ENCODE measurements around the gene ABCA1.

ABCA1 gene

DNA sequence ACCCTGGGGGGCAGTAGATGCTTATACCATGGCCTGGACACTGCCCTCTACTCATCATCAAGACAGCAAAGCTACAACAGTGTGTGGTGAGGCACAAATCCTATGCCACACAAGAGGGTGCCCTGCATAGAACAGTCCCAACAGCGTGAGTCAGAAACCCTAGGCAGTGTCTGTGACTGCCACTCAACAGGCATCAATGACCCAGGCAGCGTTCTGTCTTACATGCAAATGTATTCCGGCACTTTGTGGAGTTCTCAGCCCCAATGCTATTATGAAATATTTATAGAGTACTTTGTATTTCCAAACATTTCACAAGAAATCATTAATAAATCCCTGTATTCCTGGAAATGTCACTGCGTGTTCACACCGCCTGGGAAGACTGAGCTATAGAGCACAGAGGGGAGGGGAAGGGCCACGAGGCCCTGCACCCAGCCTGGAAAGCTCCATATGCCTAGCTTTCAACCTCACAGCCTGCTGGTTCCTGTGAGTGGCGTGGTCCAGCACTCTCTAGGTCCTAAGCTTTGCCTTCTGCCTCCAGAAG lies 86.3 kb downstream of the ABCA1 start:
- DNase-seq (ENCODE audit: low read depth): no peak

DNA sequence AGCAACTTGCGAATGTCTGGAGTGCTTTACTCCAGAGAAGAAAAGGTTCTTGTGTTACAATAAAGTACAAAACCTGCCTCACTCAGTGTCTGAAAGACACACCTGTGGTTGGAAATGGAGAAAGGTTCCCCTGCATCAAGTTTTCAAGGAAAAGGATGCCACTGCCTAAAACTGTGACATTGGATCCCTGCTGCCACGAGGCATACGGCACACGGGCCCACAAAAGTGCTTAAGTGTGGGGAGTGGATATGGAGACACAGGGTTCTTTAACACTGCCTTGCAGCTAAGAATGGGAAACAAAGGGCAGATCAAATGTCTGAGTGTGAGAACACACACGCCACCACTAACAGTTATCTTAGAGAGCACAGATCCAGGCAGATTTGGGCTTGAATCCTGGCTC lies 89.0 kb downstream of the ABCA1 start:
- DNase-seq (ENCODE audit: low read depth): no peak

DNA sequence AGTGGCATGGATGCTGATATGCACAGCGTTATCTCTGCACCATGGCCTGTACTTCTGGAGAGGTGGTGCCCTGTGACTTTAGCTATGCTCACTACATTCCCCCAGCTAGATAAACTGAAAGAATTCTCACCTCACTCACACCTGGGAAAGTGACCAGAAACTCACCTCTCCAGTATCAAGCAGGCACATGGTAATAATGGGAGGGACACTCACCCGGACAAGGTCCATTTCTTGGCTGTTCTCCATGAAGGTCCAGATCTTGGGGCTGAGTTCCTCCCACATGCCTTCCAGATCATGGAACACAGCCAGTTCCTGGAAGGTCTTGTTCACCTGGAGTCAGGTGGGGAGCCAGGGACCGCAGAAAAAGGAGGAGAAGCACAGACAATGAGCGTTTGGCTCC lies 91.2 kb downstream of the ABCA1 start:
- no peak for DNase-seq (ENCODE audit: low read depth)

DNA sequence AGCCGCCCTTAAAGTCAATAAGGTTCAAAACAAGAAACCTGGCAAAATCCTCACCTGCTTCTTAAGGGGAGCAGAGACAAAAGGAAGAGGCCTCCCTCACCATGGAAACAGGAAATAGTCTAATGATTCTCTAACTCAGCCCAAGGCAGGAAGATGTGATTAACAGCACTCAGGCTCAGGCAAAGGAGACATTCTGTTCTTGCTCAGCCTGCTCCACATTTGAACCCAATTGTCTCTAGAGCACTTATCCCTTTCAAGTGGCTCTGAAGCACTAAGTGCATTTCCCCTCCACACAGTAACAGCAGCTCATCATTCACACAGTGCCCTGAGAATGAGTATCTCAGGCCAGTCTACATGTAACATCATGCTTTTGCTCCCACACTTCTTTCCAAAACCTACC lies 91.7 kb downstream of the ABCA1 start:
- peak; percentile 47 for DNase-seq (ENCODE audit: low read depth)

DNA sequence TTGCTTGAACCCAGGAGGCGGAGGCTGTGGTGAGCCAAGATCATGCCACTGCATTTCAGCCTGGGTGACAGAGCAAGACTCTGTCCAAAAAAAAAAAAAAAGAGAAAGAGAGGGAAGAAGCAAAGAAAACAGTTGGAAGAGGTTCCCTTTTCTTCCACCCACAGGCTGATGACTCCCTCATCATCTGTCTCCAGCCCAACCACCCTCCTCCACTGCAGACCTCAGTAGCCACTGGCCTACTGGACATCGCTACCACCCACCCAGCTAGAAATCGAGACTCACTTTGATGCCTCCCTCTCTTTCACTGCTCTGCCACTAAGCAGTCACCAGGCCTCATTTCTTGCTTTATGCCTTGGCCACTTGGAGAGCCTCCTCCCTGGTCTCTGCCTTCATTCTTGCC lies 92.8 kb downstream of the ABCA1 start:
- DNase-seq (ENCODE audit: low read depth): no peak

DNA sequence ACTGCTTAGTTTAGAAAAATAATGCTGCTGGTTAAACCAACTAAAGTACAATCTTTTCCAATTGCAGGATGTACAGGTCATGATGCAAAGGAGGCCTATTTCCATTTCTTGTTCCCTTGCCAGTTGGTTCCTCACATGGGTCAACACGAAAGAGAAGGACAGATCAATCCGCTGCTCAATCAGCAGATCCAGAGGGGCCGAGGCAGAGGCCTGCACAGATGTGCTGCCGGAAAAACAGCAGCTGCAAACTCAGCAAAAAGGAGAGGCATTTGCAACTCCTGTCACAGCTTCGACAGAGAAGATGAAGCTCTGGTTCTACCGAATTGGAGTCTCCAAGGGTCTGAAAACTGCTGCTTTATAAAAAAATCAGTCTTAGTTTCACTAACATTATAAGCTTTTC lies 94.3 kb downstream of the ABCA1 start:
- no peak for DNase-seq (ENCODE audit: low read depth)

DNA sequence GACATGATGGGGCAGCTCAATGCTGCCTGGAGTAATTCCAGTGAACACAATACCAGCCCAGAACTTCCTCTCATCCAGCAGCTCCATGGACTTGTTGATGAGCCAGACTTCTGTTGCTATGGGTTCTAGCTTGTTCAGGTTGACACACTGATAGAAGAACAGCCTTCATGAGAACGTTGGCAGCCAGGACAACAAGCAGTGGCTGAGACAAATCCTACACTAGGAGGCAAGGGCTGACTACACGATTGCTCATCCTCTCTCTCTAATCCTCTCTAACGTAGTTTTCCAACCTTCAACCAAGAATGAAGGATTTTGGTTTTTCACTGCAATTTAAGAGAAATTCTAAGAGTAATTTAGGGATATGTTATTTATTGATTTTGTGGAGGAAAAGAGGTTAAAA lies 96.3 kb downstream of the ABCA1 start:
- DNase-seq (ENCODE audit: low read depth): peak; percentile 69

DNA sequence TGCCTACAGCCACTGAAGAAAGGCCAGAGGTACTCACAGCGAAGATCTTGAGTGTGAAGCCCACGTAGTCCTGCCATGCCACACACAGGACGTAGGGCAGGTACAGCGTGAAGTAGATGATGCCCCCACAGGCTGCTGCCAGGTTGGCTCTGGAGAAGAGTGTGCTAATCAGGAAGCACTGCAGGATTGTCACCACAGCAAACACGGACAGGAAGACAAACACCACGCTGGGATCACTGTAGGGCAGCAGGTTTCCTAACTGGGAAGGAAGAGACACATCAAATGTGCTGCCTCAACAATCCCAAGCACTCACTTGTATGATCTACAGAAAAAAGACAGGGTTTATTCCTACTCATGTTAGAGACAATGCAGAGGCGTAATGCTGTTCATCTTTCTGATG lies 101.0 kb downstream of the ABCA1 start:
- DNase-seq (ENCODE audit: low read depth): no peak

DNA sequence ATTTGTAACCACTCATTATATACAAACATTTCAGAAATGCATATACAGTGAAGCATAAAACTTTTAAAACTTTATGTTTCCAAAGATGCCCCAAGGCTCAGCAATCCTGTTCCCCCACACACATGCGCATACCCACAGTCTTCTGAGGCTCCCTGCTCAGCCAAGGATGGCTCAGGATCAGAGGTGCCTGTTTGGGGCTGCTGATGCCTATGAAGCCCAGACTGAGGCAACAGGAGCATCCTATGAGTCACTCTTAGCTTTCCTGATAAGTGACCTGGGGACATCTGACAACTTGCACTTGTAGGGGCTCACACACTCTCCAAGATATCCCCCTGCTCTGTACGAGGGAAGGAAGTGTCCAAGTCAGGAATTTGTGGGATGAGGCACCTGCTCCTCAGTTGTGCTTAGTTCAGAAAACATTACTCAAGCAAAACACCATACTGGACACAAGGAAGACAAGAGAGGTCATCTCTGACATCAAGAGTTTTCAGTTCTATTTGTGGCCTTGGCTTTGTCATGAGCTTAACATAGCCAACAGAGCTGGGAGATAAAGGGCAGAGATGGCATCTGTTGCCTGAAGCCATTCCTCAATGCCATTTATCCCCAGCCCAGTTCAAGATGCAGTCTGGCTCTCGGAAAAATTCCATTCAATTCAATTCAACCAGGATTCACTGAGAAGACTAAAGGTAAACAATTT lies 101.7 kb downstream of the ABCA1 start:
- no peak for DNase-seq (ENCODE audit: low read depth)

DNA sequence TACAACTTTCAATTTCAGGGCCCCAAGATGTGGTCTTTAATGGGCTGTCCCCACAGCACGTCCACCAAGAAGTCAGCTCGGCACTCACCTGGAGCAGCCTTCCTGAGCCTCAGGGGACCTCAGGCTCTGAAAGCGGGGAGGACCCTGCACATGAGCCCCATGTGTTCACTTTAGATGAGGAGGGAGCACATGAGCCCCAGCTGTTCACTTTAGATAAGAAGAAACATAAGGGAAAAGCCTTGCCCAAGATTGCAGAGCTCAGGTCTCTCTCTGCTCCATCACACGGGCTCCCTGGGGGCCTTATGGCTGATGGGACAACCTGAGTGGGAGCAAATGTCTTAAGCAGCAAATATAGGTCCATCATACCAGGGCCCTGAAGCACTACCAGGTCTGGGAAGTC lies 107.6 kb downstream of the ABCA1 start:
- DNase-seq (ENCODE audit: low read depth): no peak

DNA sequence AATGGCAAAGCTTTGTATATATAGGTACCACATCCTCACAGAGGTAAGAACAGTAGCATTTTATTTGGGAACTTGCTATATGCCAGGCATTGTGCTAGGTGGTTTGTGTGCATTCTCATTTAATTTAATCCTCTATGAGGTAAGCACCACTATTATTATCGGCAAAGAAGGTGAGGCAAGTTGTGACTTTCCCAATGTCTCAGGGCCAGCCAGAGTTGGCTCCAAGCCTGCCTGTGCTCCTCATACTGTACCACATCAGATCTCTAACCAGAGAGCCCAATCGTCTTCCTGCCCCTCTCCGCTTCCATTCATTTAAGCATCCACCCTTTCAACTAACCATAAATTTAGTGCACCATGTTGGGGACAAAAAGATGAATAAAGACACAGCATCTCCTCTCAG lies 108.9 kb downstream of the ABCA1 start:
- no peak for DNase-seq (ENCODE audit: low read depth)

DNA sequence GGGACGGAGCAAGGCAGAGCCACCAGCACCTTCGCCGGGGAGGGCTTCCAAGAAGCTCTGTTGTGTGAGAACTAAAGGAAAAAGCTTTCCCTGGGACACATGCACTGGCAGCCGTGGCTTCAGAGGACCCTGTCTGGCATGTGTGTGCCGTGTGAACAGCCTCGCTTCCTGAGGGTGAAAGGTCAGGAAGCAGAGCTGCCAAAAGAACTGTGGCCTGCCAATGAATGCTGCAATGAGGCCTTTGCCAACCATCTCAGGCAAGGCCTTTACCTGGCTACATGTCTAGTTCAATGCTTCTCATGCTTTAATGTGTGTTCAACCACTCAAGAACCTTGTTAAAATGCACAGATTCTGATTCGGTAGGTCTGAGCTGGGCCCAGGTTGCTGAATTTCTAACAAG lies 110.5 kb downstream of the ABCA1 start:
- no peak for DNase-seq (ENCODE audit: low read depth)

DNA sequence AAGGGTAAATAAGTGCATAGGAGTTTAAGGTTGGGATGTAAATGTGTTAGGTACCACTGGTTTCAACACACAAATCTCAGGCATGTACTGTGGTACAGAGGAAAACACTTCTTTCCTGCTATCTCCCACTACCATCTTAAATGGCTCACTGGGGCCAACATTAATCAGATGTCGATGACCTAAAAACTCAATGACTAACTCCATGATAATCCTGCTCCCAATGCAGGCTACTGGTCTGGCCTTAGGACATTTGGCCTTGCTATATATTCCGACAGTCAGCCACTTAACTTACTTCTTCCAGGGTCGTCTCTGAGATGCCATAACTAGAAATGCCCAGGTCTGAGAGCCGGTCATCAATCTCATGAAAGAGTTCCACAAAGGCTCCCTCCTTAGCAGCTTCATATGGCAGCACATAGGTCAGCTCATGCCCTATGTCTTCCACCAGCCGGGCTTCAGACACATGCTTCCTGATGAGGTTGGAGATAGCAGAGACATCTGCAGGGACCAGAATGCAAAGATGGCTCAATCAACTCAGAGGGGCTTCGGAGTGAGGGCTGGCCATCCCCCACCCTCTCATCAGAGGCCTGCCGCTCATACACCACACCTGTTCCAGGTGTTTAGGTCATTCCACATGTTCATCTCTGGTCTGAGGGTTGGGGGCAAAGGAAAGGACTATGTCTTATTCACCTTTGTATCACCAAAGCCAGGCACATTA lies 111.9 kb downstream of the ABCA1 start:
- no peak for DNase-seq (ENCODE audit: low read depth)

DNA sequence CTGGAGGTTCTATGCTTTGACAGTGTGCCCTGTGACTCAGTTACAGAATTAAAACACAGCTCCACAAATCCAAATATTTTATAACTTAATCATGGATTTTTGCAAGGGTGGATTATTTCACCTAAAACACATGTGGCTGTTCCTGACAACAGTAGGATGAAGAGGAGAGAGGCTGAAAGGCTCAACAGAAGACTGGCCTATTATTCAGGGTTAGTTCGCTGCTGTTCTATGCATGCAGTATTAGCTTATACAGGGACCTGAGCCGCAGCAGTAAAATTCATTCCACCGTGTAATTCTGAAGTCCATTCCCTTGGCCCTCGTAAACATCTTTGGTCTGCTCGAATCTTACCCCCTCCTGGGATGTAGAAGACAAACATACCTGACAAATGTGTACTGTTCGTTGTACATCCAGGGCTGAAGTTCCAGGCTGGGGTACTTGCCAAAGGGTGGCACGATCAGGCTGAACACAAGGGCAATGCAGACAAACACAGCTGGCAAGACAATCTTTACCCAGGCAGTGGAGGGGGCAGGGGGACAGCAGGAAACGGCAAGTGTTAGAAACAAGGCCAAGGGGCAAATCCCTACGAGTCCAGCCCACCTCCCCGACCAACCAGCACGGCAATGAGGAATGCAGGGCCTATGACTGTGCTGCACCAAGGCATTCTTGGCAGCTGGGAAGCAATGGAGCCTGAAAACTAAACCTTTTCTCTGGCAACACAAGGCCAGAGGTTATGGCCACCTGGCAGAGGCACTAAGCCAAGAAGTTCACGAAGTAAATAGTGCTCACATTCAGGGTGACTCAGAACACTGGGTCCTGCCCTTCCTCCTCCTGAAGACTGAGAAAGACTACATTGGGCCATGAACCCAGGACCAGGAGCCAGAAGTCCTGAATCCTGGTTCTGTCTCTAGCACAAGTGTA lies 117.3 kb downstream of the ABCA1 start:
- DNase-seq (ENCODE audit: low read depth): peak; percentile 38

DNA sequence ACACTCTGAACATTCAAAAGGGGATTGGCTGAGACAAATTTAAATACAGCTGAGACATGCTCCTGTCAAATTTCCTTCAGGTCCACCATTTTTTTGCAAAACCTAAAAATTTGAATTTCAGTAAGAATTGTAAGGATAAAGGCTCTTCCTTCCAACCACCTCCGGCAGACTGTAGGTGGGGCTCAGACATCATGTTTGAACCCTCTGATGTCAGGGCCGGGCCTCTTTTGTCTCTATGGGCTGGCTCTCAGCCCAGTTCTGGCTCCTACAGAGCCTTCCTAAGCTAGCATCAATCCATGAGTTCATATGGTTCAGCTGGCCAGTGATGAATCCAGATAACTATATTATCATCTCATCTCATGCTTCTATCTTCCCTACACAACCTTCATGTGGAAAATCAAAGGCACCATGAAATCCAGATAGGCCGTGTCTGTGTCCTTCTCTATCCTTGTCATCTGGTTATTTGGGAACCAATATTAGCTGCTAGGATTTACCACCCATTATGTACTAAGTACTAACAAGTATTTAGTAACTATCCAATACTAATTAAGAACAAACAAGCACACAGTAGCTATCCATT lies 119.8 kb downstream of the ABCA1 start:
- DNase-seq (ENCODE audit: low read depth): peak; percentile 62

DNA sequence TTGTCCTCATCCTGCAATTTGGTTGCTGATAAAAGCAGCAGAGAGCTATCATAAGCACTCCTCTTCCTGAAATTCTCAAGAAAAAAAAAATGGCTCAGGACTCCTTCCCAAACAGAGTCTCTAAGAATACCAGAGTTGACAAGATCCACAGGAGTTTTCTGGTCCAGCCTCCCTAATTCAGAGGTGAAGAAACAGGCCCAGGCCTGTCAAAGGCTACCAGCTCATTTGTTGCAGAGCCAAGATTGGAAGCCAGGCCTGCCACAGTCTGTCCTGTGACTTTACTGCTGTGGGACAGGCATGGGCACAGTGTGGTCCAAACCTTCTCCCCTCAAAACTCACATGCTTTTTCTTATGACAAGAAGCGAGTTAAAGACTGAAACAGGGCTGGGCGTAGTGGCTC lies 122.5 kb downstream of the ABCA1 start:
- no peak for DNase-seq (ENCODE audit: low read depth)

DNA sequence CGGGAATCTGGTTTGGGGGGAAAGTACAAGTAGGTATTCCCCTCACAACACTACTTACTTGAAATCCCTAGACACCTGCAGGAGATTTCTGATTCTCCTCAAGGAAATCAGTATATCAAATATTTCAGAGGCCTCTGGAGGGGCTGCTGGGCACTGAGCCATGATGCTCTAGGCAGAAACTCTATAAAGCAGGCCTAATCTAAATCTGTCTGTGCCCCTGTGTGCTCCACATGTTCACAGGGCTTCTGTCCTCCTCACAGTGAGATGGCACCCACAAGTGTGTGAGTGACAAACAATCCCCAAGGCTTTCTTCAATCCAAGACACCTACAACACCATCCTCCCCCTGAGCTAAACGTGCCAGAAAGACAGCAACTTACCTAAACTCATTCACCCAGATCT lies 125.0 kb downstream of the ABCA1 start:
- DNase-seq (ENCODE audit: low read depth): no peak

DNA sequence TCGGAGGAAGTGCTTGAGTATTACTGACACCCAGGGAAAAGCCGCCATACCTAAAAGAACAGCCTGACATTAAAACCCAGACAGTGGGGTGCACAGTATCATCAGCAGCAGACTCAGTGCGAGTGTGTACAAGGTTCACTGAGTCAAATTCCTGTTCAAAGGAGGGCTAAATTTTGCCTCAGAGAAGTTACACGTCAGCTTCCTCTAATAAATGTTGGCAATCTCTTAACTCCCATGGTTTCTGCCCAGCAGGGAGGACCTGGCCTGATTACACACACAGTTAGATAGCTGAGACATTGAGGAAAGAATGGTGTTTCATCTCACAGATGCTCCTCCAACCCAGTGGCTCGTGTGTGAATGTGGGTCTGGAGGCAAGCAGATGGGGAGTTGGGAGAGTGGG lies 125.8 kb downstream of the ABCA1 start:
- no peak for DNase-seq (ENCODE audit: low read depth)

DNA sequence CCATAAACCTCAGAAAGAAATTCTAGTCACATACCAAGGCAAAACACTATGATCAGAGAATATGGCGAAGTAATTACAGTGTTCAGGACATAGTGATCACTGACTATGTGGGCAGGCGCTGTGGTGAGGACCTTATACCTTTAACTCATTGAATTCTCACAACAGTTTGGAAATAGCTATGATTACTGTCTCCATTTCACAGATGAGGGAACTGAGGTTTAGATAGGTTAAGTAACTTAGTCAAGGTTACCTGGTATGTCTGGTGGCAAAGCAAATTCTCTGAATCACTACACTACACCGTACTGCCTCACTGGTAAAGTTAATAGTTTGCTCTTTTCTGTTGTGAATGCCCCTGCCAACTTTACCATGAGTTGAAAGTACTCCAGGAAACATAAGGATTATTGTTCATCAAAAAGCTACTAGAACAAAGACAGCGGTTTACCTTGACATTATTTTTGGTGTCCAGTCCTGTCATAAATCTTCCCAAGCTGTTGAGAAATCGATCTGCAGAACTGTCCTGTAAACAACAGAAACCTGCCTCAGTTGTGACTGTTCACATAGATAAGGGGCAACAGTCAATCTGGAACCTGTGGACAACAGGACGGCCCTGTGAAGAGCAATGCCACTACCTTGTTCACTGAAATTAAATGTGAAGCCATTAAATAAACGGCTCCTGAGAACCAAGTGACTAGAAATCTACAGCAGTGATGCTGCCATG lies 127.7 kb downstream of the ABCA1 start:
- DNase-seq (ENCODE audit: low read depth): no peak

DNA sequence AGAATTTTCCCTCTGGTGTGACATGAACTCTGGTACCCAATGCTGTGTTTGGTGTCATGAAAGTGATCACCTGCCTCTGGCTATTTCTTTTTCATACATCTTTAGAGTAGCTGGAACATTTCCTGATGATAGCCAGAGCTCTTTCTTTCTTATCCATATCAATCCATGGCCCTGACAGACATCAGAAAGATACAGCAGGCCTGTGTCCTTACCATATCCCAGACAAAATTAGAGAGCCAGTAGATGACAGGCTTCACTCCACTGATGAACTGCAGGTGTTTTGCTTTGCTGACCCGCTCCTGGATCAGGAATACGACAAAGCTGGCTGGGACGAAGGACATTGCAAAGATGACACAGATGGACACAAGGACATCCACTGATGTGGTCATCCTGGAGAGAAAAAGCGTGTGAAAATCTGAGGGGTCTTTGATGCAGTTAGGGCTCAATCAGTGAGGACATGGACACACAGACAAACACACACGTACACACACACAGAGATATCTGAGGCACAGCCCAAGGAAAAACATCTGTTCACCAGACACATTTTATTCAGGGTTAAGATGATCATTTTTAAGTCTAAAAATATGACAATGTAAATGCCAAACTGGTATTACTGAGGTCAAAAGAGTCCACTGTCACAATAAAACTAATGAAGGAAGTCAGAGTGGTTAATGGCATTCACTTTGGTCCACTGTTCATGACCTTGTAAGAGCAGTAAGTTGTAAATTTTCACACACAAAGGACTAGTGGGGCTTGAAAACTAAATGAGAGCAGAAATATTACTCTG lies 129.6 kb downstream of the ABCA1 start:
- no peak for DNase-seq (ENCODE audit: low read depth)

DNA sequence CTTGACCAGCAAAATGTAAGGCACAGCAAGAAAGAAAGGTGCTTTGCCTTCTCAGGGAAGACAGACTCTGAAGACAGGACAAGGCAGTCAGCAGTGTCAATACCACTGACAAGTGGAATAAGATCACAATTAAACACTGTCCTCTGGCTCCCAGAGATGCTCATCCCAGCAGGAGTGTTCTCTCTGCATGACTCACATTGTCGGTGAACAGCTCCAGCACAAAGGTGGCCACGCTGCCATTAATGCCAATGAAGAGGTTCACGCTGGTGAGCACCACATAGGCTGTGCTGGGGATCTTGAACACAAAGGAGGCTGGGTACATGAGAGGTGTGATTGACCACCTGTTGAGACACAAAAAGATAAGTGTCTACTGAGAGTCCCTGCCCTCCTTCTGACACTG lies 132.1 kb downstream of the ABCA1 start:
- no peak for DNase-seq (ENCODE audit: low read depth)
